Tibial nerve (tissue), 4 donors: Measurements from ENCODE around the gene PNKD. TPM values are rescaled to one million over a fixed set of nuclear protein-coding genes. Genes with fewer than 3 reads are reported as not detected.

Experiments used
- DNase-seq, 2 donors: peaks; one replicate each; pipeline ENCODE4 v3.0.0-alpha.2; 2019; ENCODE audit warnings: low spot score in 2 of 2
- H3K27ac ChIP-seq, 4 donors: fragments of 200-600 bp; sonication (generic) in 3 of 4; one replicate each; pipeline ENCODE4 v1.5.1; 2017 to 2019; ENCODE audit warnings: mild to moderate bottlenecking in 1 of 4
- H3K27me3 ChIP-seq, 2 donors: fragments of 200-600 bp; sonication (generic) in 1 of 2; one replicate each; pipeline versions ENCODE4 v1.5.1 to v1.6.0; 2017 to 2019
- H3K36me3 ChIP-seq, 3 donors: fragments of 200-600 bp; sonication (generic); one replicate each; pipeline ENCODE4 v1.5.1; 2018 to 2019
- H3K4me1 ChIP-seq, 4 donors: fragments of 200-600 bp; sonication (generic) in 3 of 4; one replicate each; pipeline ENCODE4 v1.5.1; 2017 to 2019
- H3K4me3 ChIP-seq, 4 donors: fragments of 200-600 bp; sonication (generic) in 3 of 4; one replicate each; pipeline ENCODE4 v1.5.1; 2017 to 2019; ENCODE audit warnings: mild to moderate bottlenecking in 1 of 4, moderate library complexity in 1 of 4
- H3K9me3 ChIP-seq, 4 donors: fragments of 200-600 bp; sonication (generic) in 3 of 4; one replicate each; pipeline ENCODE4 v1.5.1; 2017 to 2019
- CTCF ChIP-seq, 5 experiments: fragments of 200-600 bp in 3 of 5; fragments of 450-650 bp in 2 of 5; sonication (generic) in 3 of 5; IDR thresholded peaks; one replicate each; pipeline ENCODE4 v1.5.1; 2016 to 2019; ENCODE audit warnings: antibody characterized with exemption in 5 of 5, mild to moderate bottlenecking in 3 of 5, moderate library complexity in 2 of 5
- EP300 ChIP-seq, 2 donors: sonication (generic); formaldehyde crosslinking; IDR thresholded peaks; one replicate each; pipeline ENCODE4 v1.6.1; 2017; ENCODE audit warnings: antibody characterized with exemption in 2 of 2, mild to moderate bottlenecking in 1 of 2
- POLR2A ChIP-seq, 2 donors: fragments of 450-650 bp; IDR thresholded peaks; one replicate each; pipeline ENCODE4 v1.6.1; 2017; ENCODE audit warnings: antibody characterized with exemption in 2 of 2, mild to moderate bottlenecking in 2 of 2, moderate library complexity in 2 of 2
- WGBS, 2 donors: methylation state at CpG; one replicate each; pipeline ENCODE4 v1.1.5; 2018; 5-methylcytosine and 5-hydroxymethylcytosine counted together
- total RNA-seq, 4 donors: library from RNA; depleted of rRNA; stranded (reverse); fragments of >200 nt; gene quantifications; one replicate each; pipeline ENCODE4 v1.1.0, GENCODE V29; 2016

PNKD gene
- total RNA-seq = 10 to 100 TPM; 62.3 to 68.9 (median 63.6) TPM

DNA sequence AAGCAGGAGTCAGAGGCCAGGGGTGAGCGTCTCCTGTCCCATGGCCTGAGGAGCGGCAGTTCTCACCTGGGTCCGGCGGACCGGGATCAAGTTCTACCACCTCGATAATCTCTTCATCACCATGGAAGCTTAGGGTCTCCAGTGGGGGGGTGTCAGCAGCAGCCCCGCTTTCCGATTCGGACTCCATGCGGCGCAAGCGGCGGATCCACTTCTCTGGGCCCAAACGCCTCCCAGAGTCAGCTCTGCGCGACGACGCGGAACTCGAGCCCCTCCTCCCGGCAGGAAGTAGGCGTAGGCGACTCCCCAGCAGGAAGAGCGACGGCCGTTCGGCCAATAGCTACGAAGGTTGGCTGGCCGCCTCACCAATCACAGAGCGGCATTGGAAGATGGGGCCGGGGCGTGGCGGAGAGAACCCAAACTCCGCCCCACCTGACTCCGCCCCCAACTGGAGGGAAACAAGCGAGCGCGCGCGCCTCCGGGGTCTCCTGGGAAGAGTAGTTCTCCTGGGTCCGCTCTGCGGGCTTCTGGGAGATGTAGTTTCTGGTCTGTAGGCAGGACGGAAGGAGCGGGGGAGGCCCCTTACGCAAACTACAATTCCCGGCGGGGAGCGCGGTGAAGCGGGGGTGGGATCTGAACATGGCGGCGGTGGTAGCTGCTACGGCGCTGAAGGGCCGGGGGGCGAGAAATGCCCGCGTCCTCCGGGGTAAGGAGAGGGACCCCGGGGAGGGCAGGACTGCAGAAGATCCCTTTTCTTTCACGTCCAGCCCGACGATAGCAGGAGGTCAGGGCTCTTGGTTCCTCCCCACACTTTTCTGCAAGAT, at the start of gene PNKD, which contains the start of gene AAMP:
Gene PNKD, plus strand, starts transcription at position 620 of the 821 bp plus-strand sequence. Its CDS starts 17 bp downstream, at position 637.
Gene AAMP, minus strand, starts transcription at position 238 of the 821 bp plus-strand sequence. Its CDS starts 51 bp downstream, at position 187.
- Histone ChIP-seq H3K4me1 (peaks cover 5 to 68% (median 33%) of the 10 kb centered on the region in 4 donors), H3K4me3 (peak within 1 kb of the TSS; percentile 78 to 99 (median 92)), H3K27me3 (no peaks in the 10 kb centered on the region), H3K36me3 (peaks cover 0 to 49% (median 5%) of the 10 kb centered on the region in 3 donors), H3K9me3 (no peaks in the 10 kb centered on the region), H3K27ac (peak within 1 kb of the TSS; percentile 73 to 95 (median 90))
- peak; percentile 100 for DNase-seq
- TF ChIP-seq EP300 (IDR thresholded peaks at IDR 0.05) (peak; percentile 93 to 98), POLR2A (IDR thresholded peaks at IDR 0.05) (peak; percentile 73 to 89), CTCF (IDR thresholded peaks at IDR 0.05) (peak in 2 of 5 experiments; percentile 17 to 44)
- WGBS, 2 donors = 1% methylated on average over 25 to 63 of the region's 64 CpGs

DNA sequence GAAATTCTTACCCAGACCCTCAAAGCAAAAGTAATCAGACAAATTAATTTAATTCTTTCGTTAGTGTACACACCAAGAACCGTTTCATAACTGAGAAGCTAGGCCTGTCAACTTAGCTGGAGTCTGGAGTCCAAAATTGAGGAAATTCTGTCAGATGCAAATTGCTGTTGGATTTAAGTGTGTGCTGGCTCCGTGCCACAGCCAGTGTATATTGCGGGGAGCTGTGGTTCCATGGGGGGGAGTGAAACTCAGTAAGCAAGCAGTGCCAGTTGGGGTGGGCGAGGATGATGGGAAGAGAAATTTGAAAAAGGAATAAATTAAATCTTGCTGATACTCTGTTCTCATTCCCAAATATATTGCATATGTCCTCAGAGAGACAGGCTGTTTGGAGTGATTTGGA, 49.3 kb upstream of the PNKD start:
- H3K27me3 ChIP-seq = no peaks in the 10 kb centered on the region
- H3K4me3 ChIP-seq = no peak overlapping the region
- H3K27ac ChIP-seq = no peak overlapping the region
- 52 to 54% methylated on average over 5 of the region's 5 CpGs for WGBS, 2 donors
- peaks cover 0 to 24% (median 0%) of the 10 kb centered on the region in 3 donors for H3K36me3 ChIP-seq
- TF ChIP-seq CTCF (IDR thresholded peaks at IDR 0.05) (no peak), EP300 (IDR thresholded peaks at IDR 0.05) (no peak), POLR2A (IDR thresholded peaks at IDR 0.05) (no peak)
- no peaks in the 10 kb centered on the region for H3K9me3 ChIP-seq
- no peak for DNase-seq
- peaks cover 0 to 86% (median 55%) of the 10 kb centered on the region in 4 donors for H3K4me1 ChIP-seq

DNA sequence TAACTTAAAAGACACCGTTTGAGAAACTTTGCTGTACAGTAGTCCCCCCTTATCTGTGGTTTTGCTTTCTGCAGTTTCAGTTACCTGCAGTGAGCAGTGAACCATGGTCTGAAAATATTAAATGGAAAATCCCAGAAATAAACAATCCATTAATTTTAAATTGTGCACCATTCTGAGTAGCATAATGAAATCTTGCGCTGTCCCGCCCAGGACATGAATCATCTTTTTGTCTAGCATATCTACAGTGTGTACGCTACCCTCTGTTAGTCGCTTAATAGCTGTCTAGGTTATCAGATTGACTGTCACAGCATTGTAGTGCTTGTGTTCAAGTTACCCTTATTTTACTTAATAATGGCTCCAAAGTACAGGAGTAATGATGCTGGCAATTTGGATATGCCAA, 47.3 kb upstream of the PNKD start:
- DNase-seq = no peak
- Histone ChIP-seq H3K27ac (no peak overlapping the region), H3K9me3 (no peaks in the 10 kb centered on the region), H3K4me1 (peaks cover 0 to 82% (median 52%) of the 10 kb centered on the region in 4 donors), H3K36me3 (peaks cover 0 to 42% (median 7%) of the 10 kb centered on the region in 3 donors), H3K27me3 (no peaks in the 10 kb centered on the region), H3K4me3 (no peak overlapping the region)
- 81% methylated on average over 5 of the region's 5 CpGs for WGBS, 2 donors
- TF ChIP-seq EP300 (IDR thresholded peaks at IDR 0.05) (no peak), POLR2A (IDR thresholded peaks at IDR 0.05) (no peak), CTCF (IDR thresholded peaks at IDR 0.05) (no peak)

DNA sequence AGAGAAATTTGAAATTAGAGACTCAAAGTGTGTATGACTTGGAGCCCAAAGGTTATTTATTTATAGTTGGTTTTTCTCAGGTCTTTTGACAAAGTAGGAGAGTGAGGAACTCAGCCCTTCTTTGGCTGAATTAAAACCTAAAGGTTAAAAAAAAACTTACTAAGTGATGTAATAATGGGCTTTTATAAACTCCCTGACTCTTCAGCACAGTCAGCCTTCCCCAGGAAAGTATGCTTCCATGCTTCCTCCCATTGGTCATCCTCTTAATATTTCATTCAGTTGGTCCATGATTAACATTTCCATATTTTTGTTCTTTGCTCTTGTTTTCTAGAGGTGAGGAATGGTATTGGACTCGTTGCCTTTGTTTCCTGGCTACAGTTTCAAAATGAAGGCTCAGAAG, 46.1 kb upstream of the PNKD start:
- WGBS, 2 donors = 54 to 79% methylated on average over 1 of the region's 1 CpG
- Histone ChIP-seq H3K9me3 (no peaks in the 10 kb centered on the region), H3K4me1 (peaks cover 0 to 82% (median 48%) of the 10 kb centered on the region in 4 donors), H3K4me3 (no peak overlapping the region), H3K27me3 (no peaks in the 10 kb centered on the region), H3K36me3 (peaks cover 0 to 53% (median 7%) of the 10 kb centered on the region in 3 donors), H3K27ac (no peak overlapping the region)
- TF ChIP-seq EP300 (IDR thresholded peaks at IDR 0.05) (no peak), CTCF (IDR thresholded peaks at IDR 0.05) (no peak), POLR2A (IDR thresholded peaks at IDR 0.05) (no peak)
- DNase-seq = no peak

- peaks cover 0 to 80% (median 7%) of the 10 kb centered on the region in 3 donors for H3K36me3 ChIP-seq
- no peaks in the 10 kb centered on the region for H3K9me3 ChIP-seq
- H3K4me1 ChIP-seq = peaks cover 0 to 77% (median 35%) of the 10 kb centered on the region in 4 donors
- H3K27me3 ChIP-seq = no peaks in the 10 kb centered on the region
- WGBS, 2 donors = 85 to 92% methylated on average over 3 of the region's 3 CpGs
- no peak for DNase-seq
- no peak overlapping the region for H3K27ac ChIP-seq
- no peak for TF ChIP-seq POLR2A (IDR thresholded peaks at IDR 0.05)
- TF ChIP-seq EP300 (IDR thresholded peaks at IDR 0.05) = no peak
- no peak for TF ChIP-seq CTCF (IDR thresholded peaks at IDR 0.05)
- H3K4me3 ChIP-seq = no peak overlapping the region
Observed at GRCh38 chr2:218226903-218227302, 43.4 kb upstream of the PNKD start.
